Endodermal cell (in vitro differentiated cells): ENCODE results near the gene SARNP. TPM values are rescaled to one million over a fixed set of nuclear protein-coding genes. Genes with fewer than 3 reads are reported as not detected.
A peak's percentile ranks its signal among the peaks of the same experiment; 100 is the strongest.

Source experiments
- DNase-seq: peaks from one replicate; pipeline ENCODE4 v3.0.0-alpha.2; 2017
- H3K27ac ChIP-seq: 2 replicates; pipeline ENCODE4 v1.5.1; 2013; ENCODE audit warnings: mild to moderate bottlenecking, low read depth, low read length, moderate library complexity
- H3K27me3 ChIP-seq: 2 replicates; pipeline ENCODE4 v1.6.1; 2013; ENCODE audit warnings: mild to moderate bottlenecking, low read length, moderate library complexity; ENCODE audit not compliant: insufficient read depth, control insufficient read depth, poor library complexity, severe bottlenecking
- H3K36me3 ChIP-seq: 2 replicates; pipeline ENCODE4 v1.7.0; 2013; ENCODE audit warnings: mild to moderate bottlenecking, low read length, moderate library complexity; ENCODE audit not compliant: control insufficient read depth, insufficient read depth
- H3K4me1 ChIP-seq: one replicate; pipeline ENCODE4 v1.7.0; 2013; ENCODE audit warnings: low read length; ENCODE audit not compliant: control insufficient read depth, insufficient read depth
- H3K4me3 ChIP-seq: 2 replicates; pipeline ENCODE4 v1.5.1; 2013; ENCODE audit warnings: mild to moderate bottlenecking, low read length, moderate library complexity
- H3K9ac ChIP-seq: 2 replicates; pipeline ENCODE4 v1.6.1; 2013; ENCODE audit warnings: mild to moderate bottlenecking, low read length, moderate library complexity; ENCODE audit not compliant: poor library complexity, severe bottlenecking; ENCODE audit errors: extremely low read depth
- H3K9me3 ChIP-seq: 2 replicates; pipeline ENCODE4 v1.6.1; 2013; ENCODE audit warnings: mild to moderate bottlenecking, low read length, moderate library complexity; ENCODE audit not compliant: control insufficient read depth
- H3K27ac Mint-ChIP-seq: 2 replicates; pipeline ENCODE4 v1.8.0; 2020; ENCODE audit warnings: mixed read lengths
- H3K27me3 Mint-ChIP-seq: 2 replicates; pipeline ENCODE4 v1.8.0; 2021; ENCODE audit warnings: mild to moderate bottlenecking, mixed read lengths; ENCODE audit not compliant: insufficient read depth
- H3K36me3 Mint-ChIP-seq: 2 replicates; pipeline ENCODE4 v1.8.0; 2020; ENCODE audit warnings: low read depth, mixed read lengths
- H3K4me1 Mint-ChIP-seq: 2 replicates; pipeline ENCODE4 v1.8.0; 2020; ENCODE audit warnings: mixed read lengths
- H3K4me3 Mint-ChIP-seq: 2 replicates; pipeline ENCODE4 v1.8.0; 2020; ENCODE audit warnings: mild to moderate bottlenecking, moderate library complexity, mixed read lengths
- H3K9me3 Mint-ChIP-seq: 2 replicates; pipeline ENCODE4 v1.8.0; 2020; ENCODE audit warnings: mild to moderate bottlenecking, mixed read lengths
- WGBS, 2 experiments: methylation state at CpG; one replicate each; pipeline versions ENCODE4 v1.1.5 to v1.1.7; 2013; ENCODE audit warnings: missing lambda C conversion rate in 2 of 2, mixed read lengths in 1 of 2; ENCODE audit not compliant: insufficient coverage in 1 of 2, insufficient read length in 1 of 2; 5-methylcytosine and 5-hydroxymethylcytosine counted together
- total RNA-seq, 2 donors: library from RNA; stranded (reverse); fragmentation: NEBNext Ultra II Directional in 1 of 2; extraction: Animal tissue kit (Norgen Biotek cat#: 25700) in 1 of 2; gene quantifications; 2 replicates in 1 of 2; 3 replicates in 1 of 2; pipeline ENCODE4 v1.2.1, GENCODE V29; 2021
- TF ChIP-seq, protein P1 (sequence below): fragments of 200-600 bp; sonication (generic); conservative IDR thresholded peaks from 2 replicates; pipeline ENCODE4 v1.5.0; 2021; ENCODE audit warnings: antibody characterized with exemption, mild to moderate bottlenecking

SARNP gene
- total RNA-seq, 2 donors from 2014 or later: 95.7 to 119 TPM

DNA sequence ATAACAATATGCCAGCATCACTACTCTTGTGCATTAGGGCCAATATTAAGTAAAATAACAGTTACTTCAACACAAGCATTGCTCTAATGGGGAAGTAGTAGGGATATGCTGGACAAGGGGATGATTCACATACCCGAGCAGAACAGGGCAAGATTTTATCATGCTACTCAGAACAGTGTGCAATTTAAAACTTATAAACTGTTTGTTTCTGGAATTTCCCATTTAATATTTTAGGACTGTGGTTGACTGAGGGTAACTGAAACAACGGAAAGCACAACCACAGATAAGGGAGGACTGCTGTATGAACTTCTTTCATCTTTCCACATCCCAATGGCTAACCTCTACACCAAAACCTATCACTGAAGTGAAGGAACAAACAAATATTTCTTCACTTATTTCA is 36.8 kb downstream of the SARNP start:
- no peaks in the 10 kb centered on the region for H3K9me3 Mint-ChIP-seq

DNA sequence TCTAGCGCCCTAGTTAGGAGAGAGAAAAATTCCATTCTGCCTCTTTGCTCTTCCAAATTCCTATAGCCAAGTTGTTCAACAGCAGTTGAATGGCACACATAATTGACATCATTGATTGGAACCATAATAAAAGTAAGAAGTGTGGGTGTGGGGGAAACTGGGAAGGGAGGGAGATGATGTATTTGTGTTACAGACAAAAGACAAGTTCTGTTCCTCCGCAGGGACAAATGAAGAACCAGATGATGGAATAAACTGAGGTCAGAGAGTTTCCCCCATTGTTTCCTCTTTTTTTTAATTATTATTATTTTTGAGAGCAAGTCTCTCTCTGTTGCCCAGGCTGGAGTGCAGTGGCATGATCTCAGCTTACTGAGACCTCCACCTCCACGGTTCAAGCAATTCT is 39.7 kb downstream of the SARNP start:
- Histone ChIP-seq H3K36me3 (peaks cover 68% of the 10 kb centered on the region), H3K9me3 (no peaks in the 10 kb centered on the region), H3K27ac (no peak overlapping the region), H3K27me3 (no peaks in the 10 kb centered on the region), H3K9ac (no peak overlapping the region), H3K4me3 (no peak overlapping the region), H3K4me1 (peaks cover 6% of the 10 kb centered on the region)
- 87 to 96% methylated on average over 2 of the region's 3 CpGs for WGBS, 2 experiments
- H3K27me3 Mint-ChIP-seq: no peaks in the 10 kb centered on the region
- no peaks in the 10 kb centered on the region for H3K9me3 Mint-ChIP-seq
- TF ChIP-seq, protein P1, sequence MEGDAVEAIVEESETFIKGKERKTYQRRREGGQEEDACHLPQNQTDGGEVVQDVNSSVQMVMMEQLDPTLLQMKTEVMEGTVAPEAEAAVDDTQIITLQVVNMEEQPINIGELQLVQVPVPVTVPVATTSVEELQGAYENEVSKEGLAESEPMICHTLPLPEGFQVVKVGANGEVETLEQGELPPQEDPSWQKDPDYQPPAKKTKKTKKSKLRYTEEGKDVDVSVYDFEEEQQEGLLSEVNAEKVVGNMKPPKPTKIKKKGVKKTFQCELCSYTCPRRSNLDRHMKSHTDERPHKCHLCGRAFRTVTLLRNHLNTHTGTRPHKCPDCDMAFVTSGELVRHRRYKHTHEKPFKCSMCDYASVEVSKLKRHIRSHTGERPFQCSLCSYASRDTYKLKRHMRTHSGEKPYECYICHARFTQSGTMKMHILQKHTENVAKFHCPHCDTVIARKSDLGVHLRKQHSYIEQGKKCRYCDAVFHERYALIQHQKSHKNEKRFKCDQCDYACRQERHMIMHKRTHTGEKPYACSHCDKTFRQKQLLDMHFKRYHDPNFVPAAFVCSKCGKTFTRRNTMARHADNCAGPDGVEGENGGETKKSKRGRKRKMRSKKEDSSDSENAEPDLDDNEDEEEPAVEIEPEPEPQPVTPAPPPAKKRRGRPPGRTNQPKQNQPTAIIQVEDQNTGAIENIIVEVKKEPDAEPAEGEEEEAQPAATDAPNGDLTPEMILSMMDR: no peak
- no peak overlapping the region for H3K27ac Mint-ChIP-seq
- no peak for DNase-seq
- H3K36me3 Mint-ChIP-seq: peaks cover 55% of the 10 kb centered on the region
- H3K4me3 Mint-ChIP-seq: no peak overlapping the region
- H3K4me1 Mint-ChIP-seq: peaks cover 19% of the 10 kb centered on the region

More for the DNA sequence above, 36.8 kb downstream of the SARNP start:
- no peaks in the 10 kb centered on the region for H3K27me3 Mint-ChIP-seq
- H3K4me1 ChIP-seq: peaks cover 6% of the 10 kb centered on the region
- no peaks in the 10 kb centered on the region for H3K27me3 ChIP-seq
- no peak overlapping the region for H3K4me3 ChIP-seq
- WGBS, 2 experiments: 88% methylated on average over 2 of the region's 2 CpGs; no CpG with 5 or more reads in 1 of the 2 experiments
- peaks cover 72% of the 10 kb centered on the region for H3K36me3 Mint-ChIP-seq
- no peak for DNase-seq
- H3K9me3 ChIP-seq: no peaks in the 10 kb centered on the region
- no peak overlapping the region for H3K27ac Mint-ChIP-seq
- H3K4me3 Mint-ChIP-seq: no peak overlapping the region
- H3K36me3 ChIP-seq: peaks cover 74% of the 10 kb centered on the region
- TF ChIP-seq, protein P1: no peak
- peaks cover 19% of the 10 kb centered on the region for H3K4me1 Mint-ChIP-seq
- H3K9ac ChIP-seq: no peak overlapping the region
- no peak overlapping the region for H3K27ac ChIP-seq

GRCh38 chr12:55771736-55772135 is 45.8 kb downstream of the SARNP start:
- peak overlapping the region; percentile 41 for H3K27ac ChIP-seq
- H3K9ac ChIP-seq: no peak overlapping the region
- no peak overlapping the region for H3K4me3 ChIP-seq
- 88 to 92% methylated on average over 5 to 6 of the region's 6 CpGs for WGBS, 2 experiments
- H3K27me3 ChIP-seq: no peaks in the 10 kb centered on the region
- Mint-ChIP-seq H3K27ac (no peak overlapping the region), H3K9me3 (no peaks in the 10 kb centered on the region), H3K4me3 (no peak overlapping the region), H3K4me1 (peaks cover 9% of the 10 kb centered on the region), H3K36me3 (peaks cover 45% of the 10 kb centered on the region), H3K27me3 (no peaks in the 10 kb centered on the region)
- DNase-seq: no peak
- H3K9me3 ChIP-seq: no peaks in the 10 kb centered on the region
- no peaks in the 10 kb centered on the region for H3K4me1 ChIP-seq
- peaks cover 65% of the 10 kb centered on the region for H3K36me3 ChIP-seq
- TF ChIP-seq, protein P1: no peak
